ENCODE results near the gene TCP11. TPM values are rescaled to one million over a fixed set of nuclear protein-coding genes. Genes with fewer than 3 reads are reported as not detected.

The TCP11 gene
- total and polyA plus RNA-seq, 2 of the 13 experiments (the other 11 are each of a cell fraction or from before 2014, with no cell fraction given), result 0.04 TPM; not detected in 1

- no peak for TF ChIP-seq RERE (CRISPR knock-in tag; IDR thresholded peaks at IDR 0.05; ENCODE audit: low read depth)
These were observed 56.5 kb downstream of the TCP11 start (continued) for GRCh38 chr6:35084511-35085203.

- ATAC-seq, result no peak
- Histone ChIP-seq H3K4me1 (ENCODE audit: insufficient read depth, low read length) (no peaks in the 10 kb centered on the region), H3K36me3 (replicated peaks in 1 of 2; ENCODE audit: control insufficient read depth in 1 of 2, insufficient read depth in 2 of 2, low read length in 2 of 2) (peaks cover 20 to 42% of the 10 kb centered on the region in 2 experiments), H3K4me2 (ENCODE audit: low read depth, low read length) (no peak overlapping the region), H4K20me1 (ENCODE audit: insufficient read depth, low read length) (no peaks in the 10 kb centered on the region), H3K27me3 (ENCODE audit: control insufficient read depth in 1 of 2, insufficient read depth in 2 of 2, low read length in 2 of 2) (no peaks in the 10 kb centered on the region), H3K9me3 (ENCODE audit: low read length) (no peaks in the 10 kb centered on the region), H3K4me3 (replicated peaks in 1 of 3; ENCODE audit: insufficient read depth in 1 of 3, low read depth in 2 of 3, low read length in 3 of 3) (no peak overlapping the region), H3K79me2 (ENCODE audit: insufficient read depth, low read length) (no peaks in the 10 kb centered on the region), H3K9ac (ENCODE audit: insufficient read depth, low read depth, low read length) (no peak overlapping the region), H2AFZ (ENCODE audit: low read length) (no peak overlapping the region), H3K27ac (ENCODE audit: extremely low read length, insufficient read depth, low read length) (no peak overlapping the region)
- in situ Hi-C loops (cut with HindIII; ENCODE audit: extremely low pct_ligation_motif_present, low pct_unique_long_range_greater_than_20kb), result no loop called here
- intact Hi-C loops (cut with micrococcal nuclease; ENCODE audit: unreplicated experiment), result no loop called here
- WGBS (ENCODE audit: low lambda C conversion rate), result 94% methylated on average over 7 of the region's 14 CpGs
- no peak for FAIRE-seq
- ChIA-PET CTCF (ENCODE audit: low intra/inter-chr PET ratio, low total read pairs) (no interaction called here), POLR2A (no interaction called here)
- no TSS peak for BruUV-seq (replicated peaks)
- DNase-seq (ENCODE audit: low spot score), result no peak
- TF ChIP-seq, protein P1, sequence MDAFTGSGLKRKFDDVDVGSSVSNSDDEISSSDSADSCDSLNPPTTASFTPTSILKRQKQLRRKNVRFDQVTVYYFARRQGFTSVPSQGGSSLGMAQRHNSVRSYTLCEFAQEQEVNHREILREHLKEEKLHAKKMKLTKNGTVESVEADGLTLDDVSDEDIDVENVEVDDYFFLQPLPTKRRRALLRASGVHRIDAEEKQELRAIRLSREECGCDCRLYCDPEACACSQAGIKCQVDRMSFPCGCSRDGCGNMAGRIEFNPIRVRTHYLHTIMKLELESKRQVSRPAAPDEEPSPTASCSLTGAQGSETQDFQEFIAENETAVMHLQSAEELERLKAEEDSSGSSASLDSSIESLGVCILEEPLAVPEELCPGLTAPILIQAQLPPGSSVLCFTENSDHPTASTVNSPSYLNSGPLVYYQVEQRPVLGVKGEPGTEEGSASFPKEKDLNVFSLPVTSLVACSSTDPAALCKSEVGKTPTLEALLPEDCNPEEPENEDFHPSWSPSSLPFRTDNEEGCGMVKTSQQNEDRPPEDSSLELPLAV (CRISPR knock-in tag; conservative IDR thresholded peaks at IDR 0.05; ENCODE audit: low read depth), result no peak
- TF ChIP-seq ZNF350 (CRISPR knock-in tag; IDR thresholded peaks at IDR 0.05; ENCODE audit: borderline replicate concordance, low read depth) (no peak), HIVEP1 (CRISPR knock-in tag; IDR thresholded peaks at IDR 0.05) (no peak), NR3C1 (CRISPR knock-in tag; IDR thresholded peaks at IDR 0.05) (no peak), BCL6 (CRISPR knock-in tag; IDR thresholded peaks at IDR 0.05) (no peak), KLF11 (CRISPR knock-in tag; IDR thresholded peaks at IDR 0.05) (no peak), PRMT3 (CRISPR knock-in tag; IDR thresholded peaks at IDR 0.05; ENCODE audit: borderline replicate concordance, low read depth) (no peak), CCAR2 (optimal IDR thresholded peaks at IDR 0.05; ENCODE audit: low read depth, low read length) (no peak), YY1 (IDR thresholded peaks at IDR 0.05; ENCODE audit: insufficient read depth, insufficient replicate concordance, low read depth, low read length) (no peak), ZNF850 (CRISPR knock-in tag; conservative IDR thresholded peaks at IDR 0.05) (no peak), ZNF564 (CRISPR knock-in tag; IDR thresholded peaks at IDR 0.05) (no peak), IRX3 (CRISPR knock-in tag; IDR thresholded peaks at IDR 0.05; ENCODE audit: borderline replicate concordance, low read depth) (no peak)
These were observed 57.1 kb downstream of the TCP11 start for GRCh38 chr6:35084041-35084491.

All from HepG2 (cell line).